ENCODE data around the gene AGBL3. TPM values are rescaled to one million over a fixed set of nuclear protein-coding genes. Genes with fewer than 3 reads are reported as not detected.

Gene AGBL3
- total RNA-seq, 4 donors from 2014 or later = 0.41 to 2.6 (median 1.1) TPM; not detected in 1

DNA sequence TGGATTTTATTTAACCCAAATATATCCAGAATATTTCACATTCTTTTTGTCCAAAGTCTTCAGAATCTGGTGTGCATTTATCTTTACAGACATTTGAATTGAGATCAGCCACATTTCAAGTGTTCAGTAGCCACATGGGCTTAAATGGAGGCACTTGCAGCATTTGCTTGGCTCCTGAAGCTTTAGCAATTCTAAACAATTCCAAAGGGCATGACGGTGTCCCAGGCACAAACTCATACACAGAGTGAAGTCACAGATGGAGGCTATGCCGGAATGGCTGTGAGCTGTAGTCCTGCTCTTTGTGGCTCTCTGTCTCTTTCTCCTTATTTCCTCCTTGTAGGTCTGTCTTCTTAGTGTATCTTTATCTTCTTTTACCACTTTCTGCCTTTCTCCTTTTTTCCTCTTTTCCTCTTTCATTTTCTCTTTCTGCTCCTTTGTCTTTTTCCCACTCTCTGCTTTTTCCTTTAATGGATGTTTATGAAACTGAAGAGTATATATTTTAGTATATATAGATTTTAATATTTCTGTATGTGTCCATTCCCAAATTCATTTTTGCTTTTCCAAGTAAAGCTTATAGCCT lies 7.7 kb downstream of the AGBL3 start:
- intact Hi-C loops (cut with DNase I; ENCODE audit: low total_unique reads) (no loop called here), in situ Hi-C loops (cut with MboI; ENCODE audit: low pct_ligation_motif_present in 1 of 4, low pct_unique_long_range_greater_than_20kb in 1 of 4, low sequenced_read_pairs in 3 of 4) (loop anchor here in 3 of 4 donors (10.0 kb wide), 1 partner anchor 171 kb away; no protein-coding TSS in a partner anchor)

DNA sequence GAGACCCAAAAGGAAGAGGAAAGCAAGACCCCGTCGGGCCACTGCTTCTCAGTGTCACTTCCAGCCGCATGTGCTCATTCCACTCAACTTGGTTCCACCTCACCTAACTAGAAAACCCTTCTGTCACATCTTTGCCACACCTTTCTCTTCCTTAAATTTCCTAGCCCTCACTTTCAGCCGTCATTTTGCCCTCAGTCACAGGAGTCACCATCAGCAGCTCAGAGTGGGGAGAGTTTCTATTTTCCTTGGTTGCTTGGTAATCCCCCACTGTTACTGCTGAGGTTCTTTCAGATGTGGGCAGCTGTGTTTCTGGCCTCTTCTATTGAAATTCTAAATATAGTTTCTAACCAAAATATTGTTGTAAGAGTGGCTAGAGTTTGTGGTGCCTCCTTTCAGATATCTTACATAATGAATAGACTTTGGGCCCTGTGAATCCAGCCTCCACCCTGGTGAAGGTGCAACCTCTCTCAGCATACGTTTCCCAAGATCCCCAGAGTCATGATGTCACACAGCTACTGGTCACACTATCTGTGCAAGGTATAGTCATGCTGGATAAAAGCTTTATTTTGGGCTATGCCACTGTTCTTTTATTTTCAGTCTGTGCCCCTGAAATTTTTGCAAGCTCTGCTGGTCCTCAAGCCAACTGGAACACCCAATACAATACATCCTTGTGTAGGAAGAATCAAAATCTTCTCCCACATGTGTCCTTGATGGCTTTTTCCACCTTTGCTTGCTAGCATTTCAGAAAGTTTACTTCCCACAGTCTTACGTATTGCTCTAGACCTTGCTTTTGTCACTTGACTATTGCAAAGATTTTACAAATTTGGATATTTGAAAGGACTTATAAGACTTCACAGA lies 9.2 kb downstream of the AGBL3 start:
- peak overlapping the region; percentile 19 to 65 (median 59) for H3K27ac ChIP-seq
- no peak for TF ChIP-seq POLR2AphosphoS5 (IDR thresholded peaks at IDR 0.05)
- TF ChIP-seq CTCF (IDR thresholded peaks at IDR 0.05) = no peak
- TF ChIP-seq POLR2A (IDR thresholded peaks at IDR 0.05) = no peak
- no peak for TF ChIP-seq EP300 (IDR thresholded peaks at IDR 0.05; ENCODE audit: low read depth)
- 45 to 56% methylated on average over 3 to 6 of the region's 6 CpGs for WGBS, 2 donors (ENCODE audit: low coverage in 1 of 2)
- DNase-seq = no peak
- no peaks in the 10 kb centered on the region for H3K27me3 ChIP-seq
- H3K9me3 ChIP-seq = no peaks in the 10 kb centered on the region
- peaks cover 0 to 7% (median 0%) of the 10 kb centered on the region in 4 donors for H3K36me3 ChIP-seq
- in situ Hi-C loops (cut with MboI; ENCODE audit: low pct_ligation_motif_present in 1 of 4, low pct_unique_long_range_greater_than_20kb in 1 of 4, low sequenced_read_pairs in 3 of 4) (loop anchor here in 3 of 4 donors (10.0 kb wide), 1 partner anchor 169 kb away; no protein-coding TSS in a partner anchor), intact Hi-C loops (cut with DNase I; ENCODE audit: low total_unique reads) (no loop called here)
- H3K4me3 ChIP-seq = no peak overlapping the region
- H3K4me1 ChIP-seq = peaks cover 0 to 29% (median 9%) of the 10 kb centered on the region in 4 donors

More for the DNA sequence above, 7.7 kb downstream of the AGBL3 start:
- no peak for DNase-seq
- Histone ChIP-seq H3K4me3 (no peak overlapping the region), H3K4me1 (peaks cover 0 to 32% (median 9%) of the 10 kb centered on the region in 4 donors), H3K27me3 (no peaks in the 10 kb centered on the region), H3K27ac (peak overlapping the region in 1 of 4 donors; percentile 62), H3K36me3 (peaks cover 0 to 7% (median 0%) of the 10 kb centered on the region in 4 donors), H3K9me3 (no peaks in the 10 kb centered on the region)
- TF ChIP-seq CTCF (IDR thresholded peaks at IDR 0.05) = no peak
- no peak for TF ChIP-seq EP300 (IDR thresholded peaks at IDR 0.05; ENCODE audit: low read depth)
- no peak for TF ChIP-seq POLR2A (IDR thresholded peaks at IDR 0.05)
- TF ChIP-seq POLR2AphosphoS5 (IDR thresholded peaks at IDR 0.05) = no peak
- 86 to 88% methylated on average over 2 of the region's 2 CpGs for WGBS, 2 donors (ENCODE audit: low coverage in 1 of 2)

DNA sequence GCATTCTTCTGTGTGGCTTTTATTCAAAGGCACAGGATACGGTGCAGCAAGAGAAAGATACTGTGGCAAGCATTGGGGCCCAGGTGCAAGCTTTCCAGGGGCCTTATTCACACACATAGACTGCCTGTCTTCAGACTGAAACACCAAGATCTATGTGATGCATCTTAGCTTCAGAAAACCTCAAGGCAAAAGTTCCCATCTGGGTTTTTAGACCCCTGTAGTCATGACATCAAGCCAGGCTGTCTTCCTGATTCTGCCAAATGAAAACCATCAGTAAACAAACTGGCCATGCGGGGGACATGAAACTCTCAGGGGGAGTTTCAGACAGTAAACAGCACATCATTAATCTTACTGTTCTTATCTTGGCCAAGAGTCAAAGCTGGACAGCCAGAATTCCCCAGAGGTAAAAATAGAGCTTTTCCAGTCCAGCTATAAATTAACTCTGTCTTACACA lies 9.8 kb downstream of the AGBL3 start:
- no peak for TF ChIP-seq POLR2A (IDR thresholded peaks at IDR 0.05)
- TF ChIP-seq POLR2AphosphoS5 (IDR thresholded peaks at IDR 0.05) = no peak
- no peak for TF ChIP-seq CTCF (IDR thresholded peaks at IDR 0.05)
- no peak for TF ChIP-seq EP300 (IDR thresholded peaks at IDR 0.05; ENCODE audit: low read depth)
- in situ Hi-C loops (cut with MboI; ENCODE audit: low pct_ligation_motif_present in 1 of 4, low pct_unique_long_range_greater_than_20kb in 1 of 4, low sequenced_read_pairs in 3 of 4) = loop anchor here in 3 of 4 donors (10.0 kb wide), 1 partner anchor 169 kb away; no protein-coding TSS in a partner anchor
- H3K27ac ChIP-seq = peak overlapping the region; percentile 17 to 65 (median 59)

More for the DNA sequence above, 9.8 kb downstream of the AGBL3 start:
- H3K36me3 ChIP-seq = peaks cover 0 to 7% (median 0%) of the 10 kb centered on the region in 4 donors
- intact Hi-C loops (cut with DNase I; ENCODE audit: low total_unique reads) = no loop called here
- DNase-seq = peak; percentile 32
- H3K9me3 ChIP-seq = no peaks in the 10 kb centered on the region
- WGBS, 2 donors (ENCODE audit: low coverage in 1 of 2) = 64 to 72% methylated on average over 2 of the region's 2 CpGs
- no peaks in the 10 kb centered on the region for H3K27me3 ChIP-seq
- H3K4me1 ChIP-seq = peaks cover 0 to 27% (median 9%) of the 10 kb centered on the region in 4 donors
- no peak overlapping the region for H3K4me3 ChIP-seq

All from transverse colon (tissue), 4 donors.